Measurements from ENCODE around the gene TP53INP2.

DNA sequence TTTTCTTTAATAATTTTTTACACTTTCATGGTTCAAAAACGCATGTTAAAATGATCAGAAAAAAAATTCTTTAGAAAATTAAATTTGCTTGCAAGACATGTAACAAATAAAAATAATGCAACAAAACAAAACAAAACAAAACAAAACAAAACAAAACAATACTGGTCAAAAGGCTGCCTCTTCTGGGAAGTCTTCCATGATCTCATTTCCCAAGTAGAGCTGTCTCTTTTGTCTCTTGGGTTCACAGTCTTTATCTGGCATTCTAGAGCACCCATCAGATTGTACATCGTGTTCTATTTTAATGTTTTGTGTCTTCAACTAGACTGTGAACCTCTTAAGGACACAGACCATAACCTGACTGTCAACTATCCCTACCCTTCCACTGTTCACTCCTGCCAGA is 25.3 kb downstream of the TP53INP2 start:
- no peak for TF ChIP-seq ZNF274 (IDR thresholded peaks at IDR 0.05; ENCODE audit: low read depth, low read length)
- TF ChIP-seq YY1 (IDR thresholded peaks at IDR 0.05; ENCODE audit: insufficient read depth, insufficient read length) = no peak
- TF ChIP-seq SUZ12 (IDR thresholded peaks at IDR 0.05; ENCODE audit: extremely low read depth, insufficient read depth, insufficient read length) = no peak

Measured in NT2/D1 (cell line).